Sigmoid colon (tissue), 7 donors: ENCODE data around the gene SF3A1. TPM values are rescaled to one million over a fixed set of nuclear protein-coding genes. Genes with fewer than 3 reads are reported as not detected.
A peak's percentile ranks its signal among the peaks of the same experiment; 100 is the strongest.

ENCODE experiments used
- DNase-seq: peaks from one replicate; pipeline ENCODE4 v3.0.0-alpha.2; 2019
- H3K27ac ChIP-seq, 4 donors: fragments of 200-600 bp; sonication (generic); one replicate each; pipeline ENCODE4 v1.5.1; 2016 to 2019; ENCODE audit warnings: mild to moderate bottlenecking in 1 of 4
- H3K27me3 ChIP-seq, 3 donors: fragments of 200-600 bp; sonication (generic); one replicate each; pipeline ENCODE4 v1.5.1; 2019; ENCODE audit warnings: mild to moderate bottlenecking in 1 of 3
- H3K36me3 ChIP-seq, 4 donors: fragments of 200-600 bp; sonication (generic); one replicate each; pipeline ENCODE4 v1.5.1; 2016 to 2019
- H3K4me1 ChIP-seq, 4 donors: fragments of 200-600 bp; sonication (generic); one replicate each; pipeline ENCODE4 v1.5.1; 2017 to 2019
- H3K4me3 ChIP-seq, 4 donors: fragments of 200-600 bp; sonication (generic); one replicate each; pipeline ENCODE4 v1.5.1; 2017 to 2019; ENCODE audit warnings: mild to moderate bottlenecking in 2 of 4, moderate library complexity in 1 of 4
- H3K9me3 ChIP-seq, 4 donors: fragments of 200-600 bp in 3 of 4; sonication (generic) in 3 of 4; one replicate each; pipeline versions ENCODE4 v1.5.1 to v1.6.1; 2013 to 2019
- EP300 ChIP-seq, 4 donors: sonication (generic); formaldehyde crosslinking; IDR thresholded peaks; one replicate each; pipeline ENCODE4 v1.6.1; 2017; ENCODE audit warnings: antibody characterized with exemption in 4 of 4
- POLR2A ChIP-seq, 2 donors: fragments of 450-650 bp; IDR thresholded peaks; one replicate each; pipeline ENCODE4 v1.6.1; 2016; ENCODE audit warnings: antibody characterized with exemption in 2 of 2, mild to moderate bottlenecking in 2 of 2, moderate library complexity in 2 of 2
- POLR2AphosphoS5 ChIP-seq, 4 donors: sonication (generic); formaldehyde crosslinking; IDR thresholded peaks; one replicate each; pipeline ENCODE4 v1.6.1; 2017; ENCODE audit warnings: antibody characterized with exemption in 4 of 4
- WGBS, 2 donors: extraction: QIAGEN DNeasy Blood & Tissue Kit; methylation state at CpG; one replicate each; pipeline ENCODE4 v1.1.7; 2013; 5-methylcytosine and 5-hydroxymethylcytosine counted together
- intact Hi-C: fragments of 100-400 bp; cut with DNase I; formaldehyde crosslinking; loops from one replicate; pipeline ENCODE4 v1.15.1; 2023
- polyA plus RNA-seq, 3 donors: library from polyadenylated mRNA; stranded (reverse); fragments of 200-250 nt; gene quantifications; one replicate each; pipeline ENCODE4 v1.2.3, GENCODE V29; 2013
- total RNA-seq, 4 donors: library from RNA; depleted of rRNA; stranded (reverse); fragments of >200 nt; gene quantifications; one replicate each; pipeline ENCODE4 v1.1.0, GENCODE V29; 2016
- TF ChIP-seq, protein P1 (sequence below), 4 experiments: fragments of 450-650 bp in 3 of 4; fragments of 200-600 bp in 1 of 4; IDR thresholded peaks; one replicate each; pipeline ENCODE4 v1.5.1; 2016 to 2019; ENCODE audit warnings: antibody characterized with exemption in 4 of 4, mild to moderate bottlenecking in 3 of 4, moderate library complexity in 2 of 4
- donor health status: healthy with polysubstance abuse.
- donor health status: Bipolar disorder and iron deficiency.
- donor health status: healthy.

Gene SF3A1
- total and polyA plus RNA-seq, 7 donors: 17.4 to 61.5 (median 25.7) TPM

DNA sequence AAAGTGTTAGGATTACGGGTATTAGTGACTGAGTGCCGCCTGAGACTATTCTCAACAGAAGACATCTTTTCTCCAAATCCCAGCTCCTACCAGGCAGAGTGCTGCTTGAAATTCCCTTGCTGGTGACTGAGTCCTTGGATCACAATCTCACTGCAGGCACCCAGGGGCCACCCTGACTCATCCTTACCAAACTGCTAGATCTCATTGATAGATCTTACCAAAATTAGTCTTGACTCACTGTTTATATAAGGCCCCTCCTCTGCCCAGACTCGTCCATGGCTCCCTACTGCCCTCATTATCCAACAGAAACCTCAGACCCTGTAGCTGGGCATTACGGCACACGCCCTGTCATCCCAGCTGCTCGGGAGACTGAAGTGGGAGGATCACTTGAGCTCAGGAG is 44.6 kb downstream of the SF3A1 start:
- H3K4me1 ChIP-seq: peaks cover 0 to 97% (median 90%) of the 10 kb centered on the region in 4 donors
- no peak for DNase-seq
- intact Hi-C loops: no loop called here
- peaks cover 0 to 4% (median 0%) of the 10 kb centered on the region in 4 donors for H3K36me3 ChIP-seq
- H3K27ac ChIP-seq: peak overlapping the region; percentile 82 to 89 (median 88)
- H3K4me3 ChIP-seq: no peak overlapping the region
- TF ChIP-seq POLR2A (IDR thresholded peaks at IDR 0.05): no peak
- TF ChIP-seq POLR2AphosphoS5 (IDR thresholded peaks at IDR 0.05): no peak
- no peak for TF ChIP-seq EP300 (IDR thresholded peaks at IDR 0.05)
- TF ChIP-seq, protein P1, sequence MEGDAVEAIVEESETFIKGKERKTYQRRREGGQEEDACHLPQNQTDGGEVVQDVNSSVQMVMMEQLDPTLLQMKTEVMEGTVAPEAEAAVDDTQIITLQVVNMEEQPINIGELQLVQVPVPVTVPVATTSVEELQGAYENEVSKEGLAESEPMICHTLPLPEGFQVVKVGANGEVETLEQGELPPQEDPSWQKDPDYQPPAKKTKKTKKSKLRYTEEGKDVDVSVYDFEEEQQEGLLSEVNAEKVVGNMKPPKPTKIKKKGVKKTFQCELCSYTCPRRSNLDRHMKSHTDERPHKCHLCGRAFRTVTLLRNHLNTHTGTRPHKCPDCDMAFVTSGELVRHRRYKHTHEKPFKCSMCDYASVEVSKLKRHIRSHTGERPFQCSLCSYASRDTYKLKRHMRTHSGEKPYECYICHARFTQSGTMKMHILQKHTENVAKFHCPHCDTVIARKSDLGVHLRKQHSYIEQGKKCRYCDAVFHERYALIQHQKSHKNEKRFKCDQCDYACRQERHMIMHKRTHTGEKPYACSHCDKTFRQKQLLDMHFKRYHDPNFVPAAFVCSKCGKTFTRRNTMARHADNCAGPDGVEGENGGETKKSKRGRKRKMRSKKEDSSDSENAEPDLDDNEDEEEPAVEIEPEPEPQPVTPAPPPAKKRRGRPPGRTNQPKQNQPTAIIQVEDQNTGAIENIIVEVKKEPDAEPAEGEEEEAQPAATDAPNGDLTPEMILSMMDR (IDR thresholded peaks at IDR 0.05): no peak
- H3K9me3 ChIP-seq: no peaks in the 10 kb centered on the region
- H3K27me3 ChIP-seq: no peaks in the 10 kb centered on the region
- 56 to 78% methylated on average over 6 of the region's 6 CpGs for WGBS, 2 donors

DNA sequence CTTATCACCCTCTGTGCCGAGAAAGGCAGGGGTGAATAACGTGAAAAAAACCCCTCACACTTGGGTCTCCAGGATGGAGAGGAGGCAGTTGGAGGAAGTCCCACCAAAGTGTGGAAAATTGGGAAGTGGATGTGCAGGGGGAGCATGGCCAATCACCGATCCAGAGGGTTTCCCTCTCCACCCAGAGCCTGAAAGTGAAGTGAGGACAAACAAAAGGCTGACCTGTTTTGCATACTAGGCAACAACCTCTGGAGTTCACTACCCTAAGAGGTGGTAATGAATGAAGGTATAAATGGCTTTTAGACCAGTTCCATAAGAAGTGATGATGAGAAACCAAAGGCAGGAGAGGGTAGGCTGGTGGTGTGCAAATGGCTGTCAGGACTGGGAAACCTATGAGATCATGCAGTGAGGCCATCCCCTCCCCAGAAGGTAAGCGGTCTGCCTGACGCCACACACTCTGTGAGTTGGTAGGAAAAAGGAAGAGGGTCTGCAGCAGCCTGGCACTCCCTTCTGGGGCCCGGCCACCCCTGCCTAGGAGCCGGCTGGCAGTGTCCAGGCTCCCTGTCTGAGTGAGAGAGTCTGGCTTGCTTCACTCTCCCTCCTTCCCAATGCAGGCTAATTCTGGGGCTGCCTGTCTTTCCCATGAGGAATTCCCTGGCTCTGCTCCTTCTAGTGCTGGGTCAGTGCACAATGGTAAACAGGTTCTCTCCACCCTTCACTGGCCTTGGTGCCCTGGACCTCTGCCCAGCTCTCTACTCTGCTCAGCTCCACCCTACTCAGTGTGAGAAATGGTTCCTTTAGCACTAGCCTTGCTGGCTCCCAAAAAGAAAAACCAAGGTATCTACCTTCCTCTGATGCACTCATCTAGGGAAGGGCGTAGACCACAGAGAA is 45.6 kb downstream of the SF3A1 start:
- Histone ChIP-seq H3K36me3 (peaks cover 0 to 4% (median 0%) of the 10 kb centered on the region in 4 donors), H3K4me1 (peaks cover 0 to 97% (median 91%) of the 10 kb centered on the region in 4 donors), H3K27me3 (no peaks in the 10 kb centered on the region), H3K9me3 (no peaks in the 10 kb centered on the region), H3K27ac (peak overlapping the region; percentile 82 to 89 (median 88)), H3K4me3 (peak overlapping the region in 2 of 4 donors; percentile 9 to 19)
- intact Hi-C loops: loop anchor here (2.0 kb wide), 1 partner anchor 20 kb away; no protein-coding TSS in a partner anchor
- peak; percentile 94 for DNase-seq
- WGBS, 2 donors: 38 to 60% methylated on average over 8 of the region's 8 CpGs
- TF ChIP-seq EP300 (IDR thresholded peaks at IDR 0.05) (peak in 2 of 4 donors; percentile 34 to 43), POLR2A (IDR thresholded peaks at IDR 0.05) (peak in 1 of 2 donors; percentile 22), POLR2AphosphoS5 (IDR thresholded peaks at IDR 0.05) (peak; percentile 68 to 87 (median 82))
- TF ChIP-seq, protein P1 (IDR thresholded peaks at IDR 0.05): no peak

DNA sequence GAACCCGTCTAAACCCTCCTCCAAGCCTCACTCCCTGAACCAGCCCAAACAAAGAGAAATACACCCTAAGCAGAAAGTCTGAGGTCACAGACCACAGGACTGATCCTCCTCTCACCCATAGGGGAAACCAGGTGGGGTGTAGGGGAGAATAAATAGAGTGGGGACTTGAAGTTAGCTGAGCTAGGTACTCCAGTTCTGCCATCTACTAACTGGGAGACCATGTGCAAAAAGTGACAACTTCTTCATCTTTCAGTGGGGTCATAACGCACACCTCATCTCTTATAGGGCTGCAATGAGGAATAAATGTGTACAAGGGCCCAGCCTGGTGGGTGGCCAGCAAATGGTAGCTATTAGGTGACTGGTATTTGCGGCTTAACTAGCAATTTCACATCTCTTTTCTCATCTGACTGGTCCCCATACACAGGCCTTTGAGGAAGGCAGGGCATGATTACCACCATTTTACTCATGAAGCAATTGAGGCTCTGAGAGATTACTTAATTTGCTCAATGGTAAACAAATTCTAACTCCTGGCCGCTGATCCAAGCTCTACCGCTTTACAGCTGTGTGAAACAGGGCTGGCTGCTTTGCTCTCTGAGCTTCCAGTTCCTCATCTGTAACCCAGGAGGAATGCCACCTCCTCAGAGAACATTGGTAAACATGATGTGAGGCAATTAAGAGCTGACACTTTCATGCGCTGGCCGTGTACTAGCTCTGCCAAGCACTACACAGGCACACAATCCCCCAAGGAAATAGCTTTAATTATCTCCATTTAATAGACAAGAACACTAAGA is 46.5 kb downstream of the SF3A1 start:
- Histone ChIP-seq H3K36me3 (peaks cover 0 to 4% (median 0%) of the 10 kb centered on the region in 4 donors), H3K27me3 (no peaks in the 10 kb centered on the region), H3K4me3 (no peak overlapping the region), H3K27ac (peak overlapping the region; percentile 82 to 89 (median 88)), H3K9me3 (no peaks in the 10 kb centered on the region), H3K4me1 (peaks cover under 1 to 97% (median 91%) of the 10 kb centered on the region in 4 donors)
- DNase-seq: peak; percentile 88
- intact Hi-C loops: loop anchor here (2.0 kb wide), 1 partner anchor 19 kb away; no protein-coding TSS in a partner anchor
- 21 to 40% methylated on average over 7 of the region's 7 CpGs for WGBS, 2 donors
- TF ChIP-seq POLR2A (IDR thresholded peaks at IDR 0.05) (no peak), EP300 (IDR thresholded peaks at IDR 0.05) (peak in 1 of 4 donors; percentile 59), POLR2AphosphoS5 (IDR thresholded peaks at IDR 0.05) (peak in 3 of 4 donors; percentile 67 to 80 (median 77))
- TF ChIP-seq, protein P1 (IDR thresholded peaks at IDR 0.05): no peak

DNA sequence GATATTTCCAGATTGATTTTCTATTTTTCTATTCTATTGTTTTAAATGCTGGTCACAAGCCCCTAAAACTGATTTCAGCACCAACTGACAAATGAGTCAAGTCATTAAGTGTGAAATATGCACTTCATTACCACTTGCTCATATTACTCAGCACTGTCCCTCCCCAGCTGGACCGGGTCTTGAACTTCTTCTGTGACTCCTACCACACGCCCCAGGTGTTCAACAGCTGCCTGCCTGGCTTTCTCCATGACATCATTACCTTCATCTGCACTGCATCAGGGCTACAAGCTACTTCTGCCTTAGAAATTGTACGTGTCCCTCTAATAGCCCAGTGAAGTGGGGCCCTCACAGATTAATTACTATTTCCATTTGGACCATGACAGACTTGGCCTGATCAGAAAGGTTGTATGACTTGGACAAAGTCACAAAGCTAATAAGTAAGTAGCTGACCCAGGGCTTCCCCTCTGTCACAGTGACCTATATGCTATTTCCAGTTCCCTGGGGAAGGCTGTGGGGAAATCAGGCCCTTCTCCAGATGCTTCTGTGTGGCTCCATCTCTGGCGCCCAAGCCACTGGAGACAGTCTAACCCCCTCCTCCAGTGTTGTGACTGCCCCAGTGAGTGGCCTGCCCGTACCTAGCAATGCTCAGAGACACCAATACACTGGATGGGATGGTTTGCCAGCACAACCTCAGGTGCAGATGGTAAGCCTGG is 48.0 kb downstream of the SF3A1 start:
- Histone ChIP-seq H3K4me3 (no peak overlapping the region), H3K27me3 (no peaks in the 10 kb centered on the region), H3K9me3 (no peaks in the 10 kb centered on the region), H3K4me1 (peaks cover 4 to 97% (median 95%) of the 10 kb centered on the region in 4 donors), H3K27ac (peak overlapping the region; percentile 82 to 89 (median 88)), H3K36me3 (peaks cover 0 to 4% (median 0%) of the 10 kb centered on the region in 4 donors)
- WGBS, 2 donors: 60 to 79% methylated on average over 5 of the region's 5 CpGs
- intact Hi-C loops: no loop called here
- TF ChIP-seq, protein P1 (IDR thresholded peaks at IDR 0.05): no peak
- peak in 2 of 4 donors; percentile 46 to 48 for TF ChIP-seq POLR2AphosphoS5 (IDR thresholded peaks at IDR 0.05)
- peak; percentile 85 for DNase-seq
